ENCODE measurements around the gene TRIM5. TPM values are rescaled to one million over a fixed set of nuclear protein-coding genes. Genes with fewer than 3 reads are reported as not detected.
A peak's percentile ranks its signal among the peaks of the same experiment; 100 is the strongest.
"Not testable (repeated sequence)": the region's sequence is repeated elsewhere in the genome, so short reads cannot be mapped to it uniquely, and the experiment has no call there.

TRIM5 gene
- total and polyA plus RNA-seq, 2 experiments from 2014 or later = 14.2 to 30.1 TPM

- no peaks in the 10 kb centered on the region for H4K20me1 ChIP-seq (ENCODE audit: insufficient read depth, poor library complexity, severe bottlenecking)
- no peaks in the 10 kb centered on the region for H3K79me2 ChIP-seq
- TF ChIP-seq EZH2 (IDR thresholded peaks at IDR 0.05; ENCODE audit: borderline replicate concordance) (no peak), EZH2phosphoT487 (IDR thresholded peaks at IDR 0.05; ENCODE audit: low read depth, severe bottlenecking, unreplicated experiment) (no peak)
- TF ChIP-seq, protein P1, sequence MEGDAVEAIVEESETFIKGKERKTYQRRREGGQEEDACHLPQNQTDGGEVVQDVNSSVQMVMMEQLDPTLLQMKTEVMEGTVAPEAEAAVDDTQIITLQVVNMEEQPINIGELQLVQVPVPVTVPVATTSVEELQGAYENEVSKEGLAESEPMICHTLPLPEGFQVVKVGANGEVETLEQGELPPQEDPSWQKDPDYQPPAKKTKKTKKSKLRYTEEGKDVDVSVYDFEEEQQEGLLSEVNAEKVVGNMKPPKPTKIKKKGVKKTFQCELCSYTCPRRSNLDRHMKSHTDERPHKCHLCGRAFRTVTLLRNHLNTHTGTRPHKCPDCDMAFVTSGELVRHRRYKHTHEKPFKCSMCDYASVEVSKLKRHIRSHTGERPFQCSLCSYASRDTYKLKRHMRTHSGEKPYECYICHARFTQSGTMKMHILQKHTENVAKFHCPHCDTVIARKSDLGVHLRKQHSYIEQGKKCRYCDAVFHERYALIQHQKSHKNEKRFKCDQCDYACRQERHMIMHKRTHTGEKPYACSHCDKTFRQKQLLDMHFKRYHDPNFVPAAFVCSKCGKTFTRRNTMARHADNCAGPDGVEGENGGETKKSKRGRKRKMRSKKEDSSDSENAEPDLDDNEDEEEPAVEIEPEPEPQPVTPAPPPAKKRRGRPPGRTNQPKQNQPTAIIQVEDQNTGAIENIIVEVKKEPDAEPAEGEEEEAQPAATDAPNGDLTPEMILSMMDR (IDR thresholded peaks at IDR 0.05; ENCODE audit: poor library complexity) = no peak
- H3K4me1 ChIP-seq (ENCODE audit: insufficient read depth) = no peaks in the 10 kb centered on the region
- peak; percentile 20 for DNase-seq (ENCODE audit: low spot score)
- H3K9me3 ChIP-seq (ENCODE audit: low read depth) = no peaks in the 10 kb centered on the region
- no peak overlapping the region for H3K4me2 ChIP-seq
- no peaks in the 10 kb centered on the region for H3K27me3 ChIP-seq
- H3K9me2 ChIP-seq (replicated peaks; ENCODE audit: insufficient read depth) = no peaks in the 10 kb centered on the region
- WGBS (ENCODE audit: low lambda C conversion rate, missing lambda C conversion rate) = 62% methylated on average over 2 of the region's 2 CpGs
- no peak overlapping the region for H3K27ac ChIP-seq
- H2AFZ ChIP-seq = no peak overlapping the region
- H3K4me3 ChIP-seq = no peak overlapping the region
- H3K36me3 ChIP-seq (replicated peaks; ENCODE audit: insufficient read depth, low read depth) = no peaks in the 10 kb centered on the region
Measured at GRCh38 chr11:5722622-5723021, 37.7 kb upstream of the TRIM5 start.

DNA sequence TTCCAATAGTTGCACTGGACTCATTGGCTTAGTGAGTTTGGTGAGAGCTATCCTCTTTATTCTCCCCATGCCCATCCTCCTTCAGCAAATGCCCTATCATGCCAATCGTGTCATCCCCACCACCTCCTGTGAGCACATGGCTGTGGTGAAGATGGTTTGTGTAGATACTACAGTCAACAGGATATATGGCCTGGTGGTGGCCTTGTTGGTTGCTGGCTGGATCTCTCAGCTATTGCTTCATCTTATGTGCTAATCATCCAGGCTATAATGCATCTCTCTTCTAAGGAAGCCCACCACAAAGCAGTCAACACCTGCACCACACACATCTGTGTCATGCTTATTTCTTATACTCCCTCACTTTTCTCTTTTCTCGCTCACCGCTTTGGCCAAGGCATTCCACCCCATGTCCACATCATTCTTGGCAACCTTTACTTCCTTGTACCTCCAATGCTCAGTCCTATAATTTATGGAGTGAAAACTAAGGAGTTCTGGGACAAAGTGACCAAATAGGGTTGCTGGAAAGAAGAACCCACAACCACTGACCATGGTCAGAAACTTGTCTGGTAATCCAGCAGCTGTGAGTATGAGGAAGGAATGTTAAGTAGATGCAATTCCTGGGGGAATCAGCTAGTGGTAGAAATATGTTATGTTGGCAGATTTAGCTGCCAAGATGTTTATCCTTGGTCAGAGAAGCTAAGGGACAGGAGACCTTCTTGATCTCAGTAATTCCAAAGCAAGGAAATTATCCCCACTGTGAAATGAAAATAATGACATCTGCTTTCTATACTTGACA, 35.0 kb upstream of the TRIM5 start:
- WGBS (ENCODE audit: low lambda C conversion rate, missing lambda C conversion rate) = 99% methylated on average over 3 of the region's 3 CpGs
- Histone ChIP-seq H3K79me2 (no peaks in the 10 kb centered on the region), H3K4me2 (no peak overlapping the region), H4K20me1 (ENCODE audit: insufficient read depth, poor library complexity, severe bottlenecking) (no peaks in the 10 kb centered on the region), H3K9me2 (replicated peaks; ENCODE audit: insufficient read depth) (no peaks in the 10 kb centered on the region), H2AFZ (no peak overlapping the region), H3K27me3 (no peaks in the 10 kb centered on the region), H3K9me3 (ENCODE audit: low read depth) (no peaks in the 10 kb centered on the region), H3K4me3 (no peak overlapping the region), H3K36me3 (replicated peaks; ENCODE audit: insufficient read depth, low read depth) (no peaks in the 10 kb centered on the region), H3K27ac (no peak overlapping the region), H3K4me1 (ENCODE audit: insufficient read depth) (no peaks in the 10 kb centered on the region)
- DNase-seq (ENCODE audit: low spot score) = no peak
- TF ChIP-seq, protein P1 (IDR thresholded peaks at IDR 0.05; ENCODE audit: poor library complexity) = no peak
- TF ChIP-seq EZH2phosphoT487 (IDR thresholded peaks at IDR 0.05; ENCODE audit: low read depth, severe bottlenecking, unreplicated experiment) (no peak), EZH2 (IDR thresholded peaks at IDR 0.05; ENCODE audit: borderline replicate concordance) (no peak)

DNA sequence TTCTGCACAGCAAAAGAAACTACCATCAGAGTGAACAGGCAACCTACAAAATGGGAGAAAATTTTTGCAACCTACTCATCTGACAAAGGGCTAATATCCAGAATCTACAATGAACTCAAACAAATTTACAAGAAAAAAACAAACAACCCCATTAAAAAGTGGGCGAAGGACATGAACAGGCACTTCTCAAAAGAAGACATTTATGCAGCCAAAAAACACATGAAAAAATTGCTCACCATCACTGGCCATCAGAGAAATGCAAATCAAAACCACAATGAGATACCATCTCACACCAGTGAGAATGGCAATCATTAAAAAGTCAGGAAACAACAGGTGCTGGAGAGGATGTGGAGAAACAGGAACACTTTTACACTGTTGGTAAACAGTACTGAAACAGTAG, 31.6 kb upstream of the TRIM5 start:
- WGBS (ENCODE audit: low lambda C conversion rate, missing lambda C conversion rate) = 95% methylated on average over 1 of the region's 1 CpG
- H3K36me3 ChIP-seq (replicated peaks; ENCODE audit: insufficient read depth, low read depth); H3K27me3 ChIP-seq; H3K9me2 ChIP-seq (replicated peaks; ENCODE audit: insufficient read depth); H3K79me2 ChIP-seq; H3K27ac ChIP-seq; H3K4me1 ChIP-seq (ENCODE audit: insufficient read depth); H3K9me3 ChIP-seq (ENCODE audit: low read depth); H2AFZ ChIP-seq; H3K4me3 ChIP-seq; H3K4me2 ChIP-seq; DNase-seq (ENCODE audit: low spot score); H4K20me1 ChIP-seq (ENCODE audit: insufficient read depth, poor library complexity, severe bottlenecking): not testable (repeated sequence)

DNA sequence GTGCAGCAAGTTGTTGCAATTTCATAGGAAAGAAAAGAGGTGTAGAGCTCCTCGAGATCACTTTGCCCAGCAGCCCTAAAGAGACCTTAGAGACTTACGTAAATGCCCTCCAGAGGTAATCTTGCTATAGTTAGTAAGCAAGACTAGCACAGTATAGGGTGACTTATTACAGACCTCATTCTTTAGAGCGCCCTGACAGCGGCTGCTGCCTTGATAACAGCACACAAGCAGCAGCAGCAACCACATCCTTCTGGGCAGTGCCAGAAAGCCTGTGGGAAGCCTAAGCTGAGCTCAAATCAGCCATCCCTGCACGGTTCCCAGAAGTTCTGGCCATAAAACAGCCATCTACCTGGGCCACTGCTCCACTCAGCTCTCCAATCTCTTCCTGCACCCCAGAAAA, 28.8 kb upstream of the TRIM5 start:
- H3K4me2 ChIP-seq = no peak overlapping the region
- no peaks in the 10 kb centered on the region for H3K27me3 ChIP-seq
- H3K9me2 ChIP-seq (replicated peaks; ENCODE audit: insufficient read depth) = no peaks in the 10 kb centered on the region
- H3K9me3 ChIP-seq (ENCODE audit: low read depth) = no peaks in the 10 kb centered on the region
- H4K20me1 ChIP-seq (ENCODE audit: insufficient read depth, poor library complexity, severe bottlenecking) = no peaks in the 10 kb centered on the region
- TF ChIP-seq EZH2 (IDR thresholded peaks at IDR 0.05; ENCODE audit: borderline replicate concordance) = no peak
- TF ChIP-seq EZH2phosphoT487 (IDR thresholded peaks at IDR 0.05; ENCODE audit: low read depth, severe bottlenecking, unreplicated experiment) = no peak
- TF ChIP-seq, protein P1 (IDR thresholded peaks at IDR 0.05; ENCODE audit: poor library complexity) = no peak
- H3K79me2 ChIP-seq = no peaks in the 10 kb centered on the region
- no peak overlapping the region for H3K27ac ChIP-seq
- 71% methylated on average over 5 of the region's 5 CpGs for WGBS (ENCODE audit: low lambda C conversion rate, missing lambda C conversion rate)
- DNase-seq (ENCODE audit: low spot score) = no peak
- no peaks in the 10 kb centered on the region for H3K4me1 ChIP-seq (ENCODE audit: insufficient read depth)
- no peak overlapping the region for H3K4me3 ChIP-seq
- H3K36me3 ChIP-seq (replicated peaks; ENCODE audit: insufficient read depth, low read depth) = no peaks in the 10 kb centered on the region
- no peak overlapping the region for H2AFZ ChIP-seq
